ENCODE measurements around the gene CRELD2.

Gene CRELD2

DNA sequence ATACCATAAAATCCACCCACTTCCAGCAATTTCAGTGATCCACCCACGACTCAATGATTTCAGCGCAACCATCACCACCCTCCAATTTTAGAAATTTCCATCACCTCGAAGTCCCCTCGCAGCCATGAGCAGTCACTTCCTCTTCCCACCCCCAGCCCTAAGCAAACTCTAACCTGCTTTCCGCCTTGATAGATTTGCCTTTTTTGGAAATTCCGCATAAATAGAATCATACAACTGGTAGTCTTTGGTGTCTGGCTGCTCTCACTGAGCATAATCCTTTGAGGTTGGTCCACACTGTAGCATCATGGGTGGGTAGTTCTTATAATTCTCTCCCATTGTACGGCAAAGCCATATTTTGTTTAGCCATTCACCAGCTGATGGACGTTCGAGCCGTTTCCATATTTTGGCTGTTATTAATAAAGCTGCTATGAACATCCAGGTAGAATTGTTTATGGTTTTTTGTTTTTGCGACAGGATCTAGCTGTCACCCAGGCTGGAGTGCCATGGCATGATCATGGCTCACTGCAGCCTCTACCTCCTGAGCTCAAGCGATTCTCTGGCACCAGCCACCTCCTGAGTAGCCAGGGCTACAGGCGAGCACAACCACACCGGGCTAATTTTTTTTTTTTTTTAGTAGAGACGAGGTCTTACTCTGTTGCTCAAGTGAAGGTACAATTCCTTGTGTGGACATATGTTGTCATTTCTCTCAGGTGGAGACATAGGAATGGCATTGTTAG, 58.2 kb downstream of the CRELD2 start:
- in situ Hi-C loops (cut with MboI; ENCODE audit: low sequenced_read_pairs): no loop called here

All from HL-60/S4 treated with phorbol 12-myristate 13-acetate at 8.2 ng/mL for 4 days and 3 days (cell line).